H9 (cell line): ENCODE measurements around the gene RILPL1. TPM values are rescaled to one million over a fixed set of nuclear protein-coding genes. Genes with fewer than 3 reads are reported as not detected.

Source experiments
- DNase-seq: peaks from one replicate; pipeline ENCODE4 v3.0.0-alpha.2; 2017
- H2AFZ ChIP-seq: one replicate; pipeline ENCODE4 v1.6.1; 2013; ENCODE audit warnings: mild to moderate bottlenecking, low read length, control low read depth, moderate library complexity
- H2AK5ac ChIP-seq: 2 replicates; pipeline ENCODE4 v1.6.1; 2013; ENCODE audit warnings: low read length, control low read depth, mixed read lengths; ENCODE audit not compliant: insufficient read length
- H2BK120ac ChIP-seq: one replicate; pipeline ENCODE4 v1.6.1; 2013; ENCODE audit warnings: low read depth, mild to moderate bottlenecking, low read length, control low read depth, inconsistent platforms; ENCODE audit not compliant: poor library complexity, severe bottlenecking
- H2BK12ac ChIP-seq: 2 replicates; pipeline ENCODE4 v1.6.1; 2013; ENCODE audit warnings: low read length, control low read depth, mixed read lengths, low read depth; ENCODE audit not compliant: insufficient read length
- H2BK15ac ChIP-seq: 2 replicates; pipeline ENCODE4 v1.6.1; 2013; ENCODE audit warnings: low read depth, low read length, control low read depth
- H2BK20ac ChIP-seq: one replicate; pipeline ENCODE4 v1.6.1; 2013; ENCODE audit warnings: low read depth, mild to moderate bottlenecking, low read length, control low read depth, inconsistent platforms; ENCODE audit not compliant: poor library complexity, severe bottlenecking
- H2BK5ac ChIP-seq: 2 replicates; pipeline ENCODE4 v1.6.1; 2013; ENCODE audit warnings: low read length, control low read depth, mixed read lengths; ENCODE audit not compliant: insufficient read length
- H3K14ac ChIP-seq: 2 replicates; pipeline ENCODE4 v1.6.1; 2013; ENCODE audit warnings: low read length, control low read depth; ENCODE audit not compliant: insufficient read depth
- H3K18ac ChIP-seq: 2 replicates; pipeline ENCODE4 v1.6.1; 2013; ENCODE audit warnings: low read depth, mild to moderate bottlenecking, mixed read lengths, low read length, control low read depth; ENCODE audit not compliant: insufficient read length
- H3K23ac ChIP-seq: 2 replicates; pipeline ENCODE4 v1.6.1; 2013; ENCODE audit warnings: low read length, control low read depth, mixed read lengths, low read depth; ENCODE audit not compliant: insufficient read length
- H3K23me2 ChIP-seq: 2 replicates; pipeline ENCODE4 v1.6.1; 2013; ENCODE audit warnings: low read depth, mild to moderate bottlenecking, mixed read lengths, low read length, control low read depth; ENCODE audit not compliant: insufficient read length, poor library complexity, severe bottlenecking
- H3K27ac ChIP-seq: 2 replicates; pipeline ENCODE4 v1.5.1; 2013; ENCODE audit warnings: low read length, control low read depth, mixed read lengths, low read depth; ENCODE audit not compliant: insufficient read length
- H3K27me3 ChIP-seq: 2 replicates; pipeline ENCODE4 v1.6.1; 2013; ENCODE audit warnings: low read length, control low read depth, inconsistent platforms; ENCODE audit not compliant: insufficient read depth
- H3K4ac ChIP-seq: 2 replicates; pipeline ENCODE4 v1.6.1; 2013; ENCODE audit warnings: low read depth, mild to moderate bottlenecking, control low read depth, inconsistent platforms, low read length, moderate library complexity
- H3K4me1 ChIP-seq: 2 replicates; pipeline ENCODE4 v1.6.1; 2013; ENCODE audit warnings: low read length, control low read depth, inconsistent platforms; ENCODE audit not compliant: insufficient read depth
- H3K4me2 ChIP-seq: 2 replicates; pipeline ENCODE4 v1.6.1; 2013; ENCODE audit warnings: low read length, control low read depth, mixed read lengths; ENCODE audit not compliant: insufficient read length, insufficient read depth
- H3K56ac ChIP-seq: 2 replicates; pipeline ENCODE4 v1.6.1; 2013; ENCODE audit warnings: low read depth, mild to moderate bottlenecking, mixed read lengths, low read length, control low read depth; ENCODE audit not compliant: insufficient read length
- H3K79me1 ChIP-seq: 2 replicates; pipeline ENCODE4 v1.6.1; 2013; ENCODE audit warnings: low read depth, mild to moderate bottlenecking, moderate library complexity, low read length, control low read depth, inconsistent platforms; ENCODE audit not compliant: insufficient read depth, poor library complexity, severe bottlenecking
- H3K79me2 ChIP-seq: 2 replicates; pipeline ENCODE4 v1.6.1; 2013; ENCODE audit warnings: low read length, control low read depth, inconsistent platforms; ENCODE audit not compliant: insufficient read depth
- H3K9ac ChIP-seq: 2 replicates; pipeline ENCODE4 v1.6.1; 2013; ENCODE audit warnings: low read length, control low read depth, mixed read lengths; ENCODE audit not compliant: insufficient read length; ENCODE audit errors: extremely low read depth
- H3K9me3 ChIP-seq: one replicate; pipeline ENCODE4 v1.6.1; 2013; ENCODE audit warnings: low read depth, low read length, inconsistent platforms; ENCODE audit not compliant: control insufficient read depth
- H3T11ph ChIP-seq: one replicate; pipeline ENCODE4 v1.6.1; 2013; ENCODE audit warnings: mild to moderate bottlenecking, low read length, control low read depth, inconsistent platforms
- H4K20me1 ChIP-seq: one replicate; pipeline ENCODE4 v1.6.1; 2013; ENCODE audit not compliant: control insufficient read depth, insufficient read length, insufficient read depth
- H4K5ac ChIP-seq: 2 replicates; pipeline ENCODE4 v1.6.1; 2013; ENCODE audit warnings: low read depth, mild to moderate bottlenecking, mixed read lengths, low read length, control low read depth; ENCODE audit not compliant: insufficient read length
- H4K8ac ChIP-seq: replicated peaks from 2 replicates; pipeline ENCODE4 v1.6.1; 2013; ENCODE audit warnings: low read length, control low read depth, mixed read lengths, low read depth; ENCODE audit not compliant: insufficient read length
- H4K91ac ChIP-seq: 2 replicates; pipeline ENCODE4 v1.6.1; 2013; ENCODE audit warnings: low read depth, mild to moderate bottlenecking, moderate library complexity, mixed read lengths, low read length, control low read depth; ENCODE audit not compliant: insufficient read length
- H3K27ac Mint-ChIP-seq, 3 experiments: 2 replicates in 2 of 3; 3 replicates in 1 of 3; pipeline ENCODE4 v1.8.0; 2020 to 2021; ENCODE audit warnings: mixed read lengths in 3 of 3, mild to moderate bottlenecking in 1 of 3, moderate library complexity in 1 of 3
- H3K27me3 Mint-ChIP-seq: 2 replicates; pipeline ENCODE4 v1.8.0; 2021; ENCODE audit warnings: low read depth, mild to moderate bottlenecking, moderate library complexity, mixed read lengths
- H3K36me3 Mint-ChIP-seq, 3 experiments: 2 replicates in 2 of 3; 3 replicates in 1 of 3; pipeline ENCODE4 v1.8.0; 2020 to 2021; ENCODE audit warnings: low read depth in 3 of 3, mixed read lengths in 3 of 3; ENCODE audit not compliant: insufficient read depth in 1 of 3
- H3K4me1 Mint-ChIP-seq, 2 experiments: 2 replicates each; pipeline ENCODE4 v1.8.0; 2020; ENCODE audit warnings: mixed read lengths in 2 of 2
- H3K4me3 Mint-ChIP-seq, 2 experiments: 2 replicates in 1 of 2; 3 replicates in 1 of 2; pipeline ENCODE4 v1.8.0; 2020 to 2021; ENCODE audit warnings: mild to moderate bottlenecking in 2 of 2, mixed read lengths in 2 of 2, moderate library complexity in 1 of 2
- H3K9me3 Mint-ChIP-seq, 2 experiments: 2 replicates in 1 of 2; 3 replicates in 1 of 2; pipeline ENCODE4 v1.8.0; 2020; ENCODE audit warnings: mild to moderate bottlenecking in 2 of 2, mixed read lengths in 2 of 2, moderate library complexity in 1 of 2
- CTCF ChIP-seq: fragments of 200-600 bp; sonication (generic); conservative IDR thresholded peaks from 3 replicates; pipeline ENCODE4 v1.8.0; 2021; ENCODE audit warnings: antibody characterized with exemption, mild to moderate bottlenecking
- WGBS: extraction: QIAGEN DNeasy Blood & Tissue Kit; methylation state at CpG from one replicate; pipeline ENCODE4 v1.1.7; 2013; ENCODE audit warnings: missing lambda C conversion rate, low lambda C conversion rate, mixed read lengths; ENCODE audit not compliant: insufficient read length; ENCODE audit errors: extremely low coverage; 5-methylcytosine and 5-hydroxymethylcytosine counted together
- total RNA-seq: library from RNA; stranded (reverse); gene quantifications from 2 replicates; pipeline ENCODE4 v1.2.1, GENCODE V29; 2021

RILPL1 gene
- total RNA-seq, 1 experiment from 2014 or later: 8.1 TPM

- TF ChIP-seq CTCF: no peak
These were observed 4.7 kb downstream of the RILPL1 start for GRCh38 chr12:123528858-123529257.

More at GRCh38 chr12:123528858-123529257, 4.7 kb downstream of the RILPL1 start:
- Histone ChIP-seq H4K20me1 (no peaks in the 10 kb centered on the region), H3K56ac (no peak overlapping the region), H3K9ac (no peak overlapping the region), H2BK20ac (no peak overlapping the region), H3K14ac (no peak overlapping the region), H3K79me1 (no peaks in the 10 kb centered on the region), H3K4ac (no peak overlapping the region), H2BK12ac (no peak overlapping the region), H3K79me2 (no peaks in the 10 kb centered on the region), H3K4me2 (no peak overlapping the region), H3T11ph (no peak overlapping the region), H2BK5ac (no peak overlapping the region), H2BK15ac (no peak overlapping the region), H3K18ac (no peak overlapping the region), H2AFZ (no peak overlapping the region), H4K8ac (no peak overlapping the region), H3K4me1 (no peaks in the 10 kb centered on the region), H2AK5ac (no peak overlapping the region), H3K23me2 (peaks cover 4% of the 10 kb centered on the region), H3K27me3 (no peaks in the 10 kb centered on the region), H4K91ac (no peak overlapping the region), H3K9me3 (no peaks in the 10 kb centered on the region), H3K23ac (no peak overlapping the region), H2BK120ac (no peak overlapping the region), H4K5ac (no peak overlapping the region), H3K27ac (no peak overlapping the region)
- DNase-seq: no peak
- Mint-ChIP-seq H3K9me3 (no peaks in the 10 kb centered on the region; a peak in 1 of 5 replicates), H3K4me3 (no peak overlapping the region), H3K36me3 (peaks cover 10 to 31% (median 22%) of the 10 kb centered on the region in 3 experiments), H3K27ac (no peak overlapping the region), H3K27me3 (peaks cover 9% of the 10 kb centered on the region), H3K4me1 (peaks cover 0 to 8% of the 10 kb centered on the region in 2 experiments)
- WGBS: no CpG with 5 or more reads among the region's 5 CpGs
